HEK293T (cell line): Measurements from ENCODE around the gene MCOLN3.

ENCODE experiments used
- CTCF ChIA-PET: fragments of 350-600 bp; formaldehyde crosslinking; extraction: SDS; loops from one replicate; lab custom pipeline; 2021; ENCODE audit warnings: antibody characterized with exemption, inconsistent platforms; lab: Yijun Ruan, JAX
- POLR2A ChIA-PET: fragments of 350-600 bp; formaldehyde crosslinking; extraction: SDS; loops from one replicate; lab custom pipeline; 2020; ENCODE audit warnings: antibody characterized with exemption, inconsistent platforms; lab: Yijun Ruan, JAX
- DNase-seq: peaks from one replicate; pipeline ENCODE4 v3.0.0; 2012; ENCODE audit warnings: mixed read lengths; ENCODE audit errors: extremely low spot score
- ARNT ChIP-seq: fragments of 450-650 bp; IDR thresholded peaks from 2 replicates; pipeline ENCODE4 v1.6.1; 2017; ENCODE audit warnings: mild to moderate bottlenecking
- BHLHE40 ChIP-seq: fragments of 450-650 bp; IDR thresholded peaks from 2 replicates; pipeline ENCODE4 v1.6.1; 2016; ENCODE audit warnings: mild to moderate bottlenecking, moderate library complexity, borderline replicate concordance
- CTBP1 ChIP-seq: fragments of 450-650 bp; IDR thresholded peaks from 2 replicates; pipeline ENCODE4 v1.6.1; 2016; ENCODE audit warnings: borderline replicate concordance
- ELF4 ChIP-seq: fragments of 450-650 bp; IDR thresholded peaks from 2 replicates; pipeline ENCODE4 v1.6.1; 2017; ENCODE audit warnings: antibody characterized with exemption
- FOXA1 ChIP-seq: fragments of 450-650 bp; IDR thresholded peaks from 2 replicates; pipeline ENCODE4 v1.6.1; 2016; ENCODE audit warnings: mild to moderate bottlenecking
- FOXK2 ChIP-seq: fragments of 450-650 bp; IDR thresholded peaks from 2 replicates; pipeline ENCODE4 v1.6.1; 2016; ENCODE audit warnings: mild to moderate bottlenecking
- FOXM1 ChIP-seq: fragments of 450-650 bp; IDR thresholded peaks from 2 replicates; pipeline ENCODE4 v1.6.1; 2017; ENCODE audit warnings: mild to moderate bottlenecking, borderline replicate concordance
- HDGF ChIP-seq: fragments of 450-650 bp; IDR thresholded peaks from 2 replicates; pipeline ENCODE4 v1.6.1; 2017; ENCODE audit warnings: antibody characterized with exemption, borderline replicate concordance
- L3MBTL2 ChIP-seq: fragments of 450-650 bp; conservative IDR thresholded peaks from 2 replicates; pipeline ENCODE4 v1.6.1; 2016; ENCODE audit warnings: mild to moderate bottlenecking
- LEF1 ChIP-seq: fragments of 450-650 bp; IDR thresholded peaks from 2 replicates; pipeline ENCODE4 v1.6.1; 2017; ENCODE audit warnings: mild to moderate bottlenecking, borderline replicate concordance
- NFRKB ChIP-seq: fragments of 450-650 bp; IDR thresholded peaks from 2 replicates; pipeline ENCODE4 v1.6.1; 2016; ENCODE audit warnings: mild to moderate bottlenecking, moderate library complexity
- SP1 ChIP-seq: fragments of 450-650 bp; IDR thresholded peaks from 2 replicates; pipeline ENCODE4 v1.6.1; 2017
- SUZ12 ChIP-seq: fragments of 450-650 bp; IDR thresholded peaks from 2 replicates; pipeline ENCODE4 v1.6.1; 2016; ENCODE audit warnings: mild to moderate bottlenecking
- TARDBP ChIP-seq: fragments of 450-650 bp; IDR thresholded peaks from 2 replicates; pipeline ENCODE4 v1.6.1; 2016
- ZNF384 ChIP-seq: fragments of 450-650 bp; IDR thresholded peaks from 2 replicates; pipeline ENCODE4 v1.6.1; 2016
- TF ChIP-seq, protein P1 (sequence below): fragments of 450-650 bp; IDR thresholded peaks from 2 replicates; pipeline ENCODE4 v1.6.1; 2016

Gene MCOLN3

DNA sequence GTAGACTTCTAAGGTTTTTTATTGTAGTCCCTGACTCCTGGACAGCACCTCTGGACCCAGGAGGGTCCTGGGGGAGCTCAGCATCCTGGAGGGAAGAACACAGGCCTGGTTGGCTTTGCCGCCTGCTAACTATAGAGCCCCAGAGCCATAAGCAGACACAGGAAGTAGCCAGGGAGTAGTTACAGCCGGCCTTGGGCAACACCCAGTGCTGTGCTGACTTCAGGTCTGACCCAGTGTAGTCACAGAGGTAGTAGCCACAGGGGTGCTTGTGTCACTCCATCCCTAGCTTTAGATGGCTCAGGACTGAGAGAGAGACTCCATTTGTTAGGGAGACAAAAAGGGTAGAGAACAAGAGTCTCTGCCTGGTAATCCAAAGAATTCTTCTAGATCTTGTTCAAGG lies 73.3 kb downstream of the MCOLN3 start:
- TF ChIP-seq SUZ12 (no peak), CTBP1 (no peak), TARDBP (no peak), BHLHE40 (no peak), FOXA1 (no peak), FOXM1 (no peak), L3MBTL2 (no peak), FOXK2 (no peak), ELF4 (no peak), NFRKB (no peak), ARNT (no peak), SP1 (no peak)
- TF ChIP-seq, protein P1, sequence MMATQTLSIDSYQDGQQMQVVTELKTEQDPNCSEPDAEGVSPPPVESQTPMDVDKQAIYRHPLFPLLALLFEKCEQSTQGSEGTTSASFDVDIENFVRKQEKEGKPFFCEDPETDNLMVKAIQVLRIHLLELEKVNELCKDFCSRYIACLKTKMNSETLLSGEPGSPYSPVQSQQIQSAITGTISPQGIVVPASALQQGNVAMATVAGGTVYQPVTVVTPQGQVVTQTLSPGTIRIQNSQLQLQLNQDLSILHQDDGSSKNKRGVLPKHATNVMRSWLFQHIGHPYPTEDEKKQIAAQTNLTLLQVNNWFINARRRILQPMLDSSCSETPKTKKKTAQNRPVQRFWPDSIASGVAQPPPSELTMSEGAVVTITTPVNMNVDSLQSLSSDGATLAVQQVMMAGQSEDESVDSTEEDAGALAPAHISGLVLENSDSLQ, result no peak
- POLR2A ChIA-PET, result no interaction called here
- CTCF ChIA-PET, result no interaction called here
- no peak for DNase-seq

DNA sequence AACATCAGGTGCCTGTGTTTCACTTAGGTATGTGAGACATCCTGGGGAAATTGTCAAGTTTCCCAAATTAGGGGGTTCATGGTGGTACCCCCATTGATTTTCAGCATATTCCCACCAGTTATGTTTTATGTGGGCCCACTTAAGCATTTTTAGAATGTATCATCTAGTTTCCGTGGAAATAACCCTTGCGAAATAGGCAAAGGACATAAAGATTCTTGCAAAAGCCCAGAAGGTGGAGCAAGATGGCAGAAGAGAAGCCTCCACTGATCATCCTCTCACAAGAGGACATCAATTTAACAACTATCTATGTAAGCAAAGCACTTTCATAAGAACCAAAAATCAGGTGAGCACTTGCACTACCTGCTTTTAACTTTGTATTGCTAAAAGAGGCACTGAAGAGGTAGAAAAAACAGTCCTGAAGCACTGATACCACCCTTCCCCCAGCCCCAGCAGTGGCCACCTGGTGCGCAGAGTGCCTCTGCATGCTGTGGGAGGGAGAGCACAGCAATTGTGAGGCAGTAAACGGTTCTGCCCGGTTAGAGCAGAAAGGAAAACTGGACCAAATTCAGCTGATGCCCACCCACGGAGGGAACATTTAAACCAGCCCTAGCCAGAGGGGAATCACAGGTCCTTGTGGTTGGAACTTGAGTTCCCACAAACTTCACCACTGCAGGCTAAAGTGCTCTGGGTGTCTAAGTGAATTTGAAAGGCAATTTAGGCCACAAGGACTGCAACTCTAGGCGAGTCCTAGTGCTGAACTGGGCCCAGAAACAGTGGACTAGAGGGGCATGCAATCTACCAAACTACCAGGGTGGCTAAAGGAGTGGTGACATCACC lies 74.6 kb downstream of the MCOLN3 start:
- ChIA-PET CTCF (no interaction called here), POLR2A (no interaction called here)
- TF ChIP-seq ZNF384 (no peak), SP1 (no peak), FOXA1 (no peak), NFRKB (no peak), CTBP1 (no peak), L3MBTL2 (no peak), TARDBP (no peak), ARNT (no peak), FOXM1 (no peak)
- TF ChIP-seq, protein P1, result no peak
- DNase-seq, result no peak

DNA sequence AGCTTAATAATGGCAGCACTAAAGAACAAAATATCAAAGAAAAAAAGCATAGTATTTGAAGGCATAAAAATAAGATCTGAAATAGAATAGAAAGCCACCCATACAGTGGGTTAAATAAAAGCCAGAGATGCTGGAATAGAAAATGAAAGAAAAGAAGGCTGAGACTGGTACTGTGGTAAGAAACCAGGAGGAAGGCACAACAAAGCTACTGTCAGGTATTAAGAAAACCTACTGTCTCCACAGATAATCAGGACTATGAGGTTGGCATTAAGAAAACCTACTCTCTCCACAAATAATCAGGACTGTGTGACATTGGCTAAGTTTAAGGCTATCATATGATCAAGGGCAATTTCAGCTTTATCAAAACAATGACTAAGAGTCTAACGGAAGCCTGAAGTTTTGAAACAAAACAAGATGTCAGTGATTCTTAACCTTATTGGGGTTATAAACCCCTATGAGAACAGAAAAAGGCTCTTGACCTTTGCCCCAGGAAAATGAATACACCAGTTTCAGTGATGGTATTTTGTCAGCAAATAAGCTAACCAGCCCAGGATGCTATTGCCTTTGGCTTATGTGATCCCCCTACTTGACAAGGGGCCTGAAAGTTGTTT lies 75.8 kb downstream of the MCOLN3 start:
- TF ChIP-seq FOXM1 (peak; percentile 49; the same call in 1 of the 2 replicates), HDGF (no peak)
- no peak for DNase-seq

DNA sequence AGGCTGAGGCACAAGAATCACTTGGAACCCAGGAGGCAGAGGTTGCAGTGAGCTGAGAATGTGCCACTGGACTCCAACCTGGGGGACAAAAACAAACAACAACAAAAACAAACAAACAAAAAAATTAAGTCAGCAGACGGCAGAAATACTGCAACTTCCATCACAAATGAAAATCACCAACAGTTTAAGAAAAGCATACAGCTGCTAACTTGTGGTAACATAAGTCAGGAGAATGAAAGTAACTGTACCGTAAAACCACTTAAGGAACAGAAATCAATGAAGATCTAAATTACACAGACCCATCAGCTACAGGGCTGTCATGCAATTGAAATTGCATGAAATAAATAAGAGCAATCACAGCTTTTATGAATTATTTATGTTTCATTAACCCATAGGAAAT lies 76.3 kb downstream of the MCOLN3 start:
- TF ChIP-seq SP1, result no peak
- TF ChIP-seq, protein P1, result peak; percentile 9; the same call in 1 of the 2 replicates
- CTCF ChIA-PET, result no interaction called here
- POLR2A ChIA-PET, result interaction anchor here (1.5 kb wide), 1 partner anchor 19 kb away, joined by 3 read pairs; no protein-coding TSS in a partner anchor
- no peak for DNase-seq

More for the DNA sequence above, 75.8 kb downstream of the MCOLN3 start:
- CTCF ChIA-PET, result no interaction called here
- POLR2A ChIA-PET, result interaction anchor here (1.5 kb wide), 1 partner anchor 18 kb away, joined by 3 read pairs; no protein-coding TSS in a partner anchor

DNA sequence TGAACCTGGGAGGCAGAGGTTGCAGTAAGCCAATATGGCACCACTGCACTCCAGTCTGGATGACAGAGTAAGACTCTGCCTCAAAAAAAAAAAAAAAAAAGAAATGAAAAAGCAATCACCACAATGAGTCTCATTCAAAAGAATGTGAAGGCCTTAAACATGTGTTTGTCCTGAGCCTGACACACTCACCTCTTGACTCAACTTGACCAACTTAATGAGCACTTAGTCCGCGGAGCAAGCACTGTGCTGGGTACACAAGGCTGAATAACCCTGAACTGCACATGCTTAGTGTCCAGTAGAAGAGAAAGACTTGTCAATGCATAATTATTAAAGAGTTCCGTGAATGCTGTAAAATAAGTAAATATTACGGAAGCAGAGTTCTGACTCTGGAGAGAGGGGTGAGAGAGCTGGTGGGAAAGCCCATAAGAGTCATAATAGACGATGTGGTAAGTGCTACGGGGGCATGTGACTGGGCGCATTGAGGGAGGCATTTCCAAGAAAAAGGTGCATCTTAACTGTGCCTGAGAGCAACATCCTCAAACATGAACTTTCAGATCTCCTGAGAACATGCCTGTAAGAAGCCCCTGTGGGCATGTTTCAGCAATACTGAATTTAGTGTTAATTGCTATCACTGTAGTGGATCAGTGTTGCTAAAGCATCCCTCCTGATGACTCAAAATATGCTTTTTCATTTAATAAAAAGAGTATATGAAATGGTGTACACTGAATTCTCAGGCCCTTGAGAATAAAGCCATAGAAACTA lies 78.6 kb downstream of the MCOLN3 start:
- ChIA-PET CTCF (no interaction called here), POLR2A (no interaction called here)
- DNase-seq, result no peak
- TF ChIP-seq TARDBP, result no peak
- no peak for TF ChIP-seq LEF1
- TF ChIP-seq FOXA1, result no peak
- TF ChIP-seq ELF4, result no peak
- TF ChIP-seq FOXM1, result no peak
- TF ChIP-seq BHLHE40, result no peak
- TF ChIP-seq CTBP1, result no peak
- TF ChIP-seq ARNT, result no peak
- TF ChIP-seq L3MBTL2, result no peak
- TF ChIP-seq SP1, result no peak
- no peak for TF ChIP-seq HDGF
- TF ChIP-seq NFRKB, result no peak
- TF ChIP-seq, protein P1, result no peak
- TF ChIP-seq FOXK2, result no peak
- TF ChIP-seq ZNF384, result no peak
- no peak for TF ChIP-seq SUZ12
